Thoracic aorta (tissue), 2 donors: ENCODE data around the gene FAM110A. TPM values are rescaled to one million over a fixed set of nuclear protein-coding genes. Genes with fewer than 3 reads are reported as not detected.

Experiments used
- ATAC-seq: fragments of 150-250 bp; one replicate; pipeline ENCODE4 v1.8.0; 2017; ENCODE audit warnings: low read depth; ENCODE audit not compliant: insufficient number of reproducible peaks, low FRiP score
- DNase-seq: peaks from one replicate; pipeline ENCODE4 v3.0.0-alpha.2; 2020; ENCODE audit warnings: low spot score
- H3K27ac ChIP-seq, 2 donors: fragments of 200-600 bp; sonication (generic); 1 replicate in 1 of 2; 2 replicates in 1 of 2; pipeline ENCODE4 v1.5.1; 2016; ENCODE audit warnings: mild to moderate bottlenecking in 2 of 2, moderate library complexity in 2 of 2
- H3K27me3 ChIP-seq: fragments of 200-600 bp; sonication (generic); replicated peaks from 2 replicates; pipeline ENCODE4 v1.6.0; 2016; ENCODE audit warnings: mild to moderate bottlenecking; ENCODE audit not compliant: insufficient read depth
- H3K36me3 ChIP-seq: fragments of 200-600 bp; sonication (generic); one replicate; pipeline ENCODE4 v1.5.1; 2016
- H3K4me1 ChIP-seq, 2 donors: fragments of 200-600 bp; sonication (generic); 1 replicate in 1 of 2; 2 replicates in 1 of 2; pipeline versions ENCODE4 v1.5.1 to v1.6.0; 2016; ENCODE audit warnings: low read depth in 2 of 2, mild to moderate bottlenecking in 1 of 2; ENCODE audit not compliant: control insufficient read depth in 1 of 2
- H3K4me3 ChIP-seq: fragments of 200-600 bp; sonication (generic); 2 replicates; pipeline ENCODE4 v1.5.1; 2016; ENCODE audit warnings: mild to moderate bottlenecking
- H3K9me3 ChIP-seq: fragments of 200-600 bp; sonication (generic); 2 replicates; pipeline ENCODE4 v1.5.1; 2016
- CTCF ChIP-seq: fragments of 200-600 bp; sonication (generic); IDR thresholded peaks from one replicate; pipeline ENCODE4 v1.5.1; 2019; ENCODE audit warnings: antibody characterized with exemption
- total RNA-seq, 2 donors: library from RNA; depleted of rRNA; stranded (reverse); fragments of >200 nt; gene quantifications; one replicate each; pipeline versions ENCODE4 v1.1.0 to v1.2.3, GENCODE V29; 2016

FAM110A gene
- total RNA-seq, 2 donors from 2014 or later: 0.81 to 3.5 TPM

GRCh38 chr20:829551-829950 is 4.0 kb upstream of the FAM110A start:
- Histone ChIP-seq H3K36me3 (no peaks in the 10 kb centered on the region), H3K4me3 (no peak overlapping the region), H3K4me1 (peaks cover 2 to 7% of the 10 kb centered on the region in 2 donors), H3K27ac (no peak overlapping the region), H3K9me3 (no peaks in the 10 kb centered on the region), H3K27me3 (no peaks in the 10 kb centered on the region)
- DNase-seq (no peak), ATAC-seq (no peak)
- TF ChIP-seq CTCF: no peak

DNA sequence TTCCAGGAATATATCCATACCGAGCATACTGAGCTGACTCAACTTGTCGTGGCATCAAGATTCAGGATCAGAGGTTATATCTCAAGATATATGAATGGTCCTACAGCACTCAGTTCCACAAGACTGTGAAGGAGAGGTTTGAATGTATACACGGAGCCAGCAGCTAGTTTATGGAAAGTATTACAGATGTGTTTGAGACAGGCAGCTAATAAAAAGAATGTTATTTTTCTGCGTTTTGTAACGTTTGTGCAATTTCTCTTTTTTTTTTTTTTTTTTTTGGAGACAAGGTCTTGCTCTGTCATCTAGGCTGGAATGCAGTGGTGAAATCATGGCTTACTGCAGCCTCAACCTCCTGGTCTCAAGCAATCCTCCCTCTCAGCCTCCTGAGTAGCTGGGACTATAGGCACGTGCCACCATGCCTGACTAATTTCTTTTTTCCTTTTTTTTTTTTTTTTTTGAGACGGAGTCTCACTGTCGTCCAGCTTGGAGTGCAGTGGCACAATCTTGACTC is 3.4 kb upstream of the FAM110A start:
- H3K36me3 ChIP-seq: no peaks in the 10 kb centered on the region
- no peak for DNase-seq
- H3K9me3 ChIP-seq: no peaks in the 10 kb centered on the region
- H3K27me3 ChIP-seq: no peaks in the 10 kb centered on the region
- H3K4me3 ChIP-seq: no peak overlapping the region
- peaks cover 4 to 7% of the 10 kb centered on the region in 2 donors for H3K4me1 ChIP-seq
- H3K27ac ChIP-seq: no peak overlapping the region
- no peak for ATAC-seq
- TF ChIP-seq CTCF: no peak

GRCh38 chr20:831251-831650 is 2.3 kb upstream of the FAM110A start:
- H3K4me1 ChIP-seq: peaks cover 7 to 11% of the 10 kb centered on the region in 2 donors
- H3K27me3 ChIP-seq: no peaks in the 10 kb centered on the region
- TF ChIP-seq CTCF: no peak
- ATAC-seq: no peak
- H3K36me3 ChIP-seq: no peaks in the 10 kb centered on the region
- DNase-seq: no peak
- no peak overlapping the region for H3K27ac ChIP-seq
- no peaks in the 10 kb centered on the region for H3K9me3 ChIP-seq
- H3K4me3 ChIP-seq: no peak overlapping the region

GRCh38 chr20:831956-832355 is 1.6 kb upstream of the FAM110A start:
- ATAC-seq (no peak), DNase-seq (no peak)
- no peaks in the 10 kb centered on the region for H3K36me3 ChIP-seq

DNA sequence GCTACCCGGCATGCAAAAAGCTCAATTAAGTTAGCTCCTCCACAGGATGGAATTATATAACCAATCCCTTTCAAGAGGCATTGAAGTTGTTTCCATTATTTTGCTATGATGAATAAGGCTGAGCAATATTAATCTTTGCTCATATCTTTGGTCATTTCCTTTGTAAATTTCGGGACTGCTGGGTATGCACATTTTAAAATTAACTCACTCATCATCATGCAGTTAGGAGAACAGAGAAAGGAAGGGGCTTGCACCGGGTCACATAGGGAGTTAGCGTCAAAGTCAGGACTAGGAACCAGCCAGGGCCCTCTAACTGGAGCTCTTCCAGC is 430 bp upstream of the FAM110A start:
- Histone ChIP-seq H3K4me1 (peaks cover 7 to 11% of the 10 kb centered on the region in 2 donors), H3K9me3 (no peaks in the 10 kb centered on the region), H3K27ac (peak overlapping the region; percentile 55 to 72), H3K27me3 (no peaks in the 10 kb centered on the region), H3K36me3 (no peaks in the 10 kb centered on the region), H3K4me3 (peak overlapping the region; percentile 88)
- no peak for TF ChIP-seq CTCF
- ATAC-seq (peak; percentile 44), DNase-seq (no peak)

More at GRCh38 chr20:831956-832355, 1.6 kb upstream of the FAM110A start:
- Histone ChIP-seq H3K27ac (no peak overlapping the region), H3K9me3 (no peaks in the 10 kb centered on the region), H3K4me3 (no peak overlapping the region), H3K27me3 (no peaks in the 10 kb centered on the region), H3K4me1 (peaks cover 7 to 11% of the 10 kb centered on the region in 2 donors)
- TF ChIP-seq CTCF: no peak
